Activated gamma-delta T cell treated with Interleukin-2 at 50 U/mL for 16 hours (primary cell): ENCODE data around the gene PTPRN2.

Experiments used
- DNase-seq: peaks from one replicate; pipeline ENCODE4 v3.0.0-alpha.2; 2020

The PTPRN2 gene

GRCh38 chr7:158123214-158123613, 464.4 kb downstream of the PTPRN2 start:
- DNase-seq: no peak

DNA sequence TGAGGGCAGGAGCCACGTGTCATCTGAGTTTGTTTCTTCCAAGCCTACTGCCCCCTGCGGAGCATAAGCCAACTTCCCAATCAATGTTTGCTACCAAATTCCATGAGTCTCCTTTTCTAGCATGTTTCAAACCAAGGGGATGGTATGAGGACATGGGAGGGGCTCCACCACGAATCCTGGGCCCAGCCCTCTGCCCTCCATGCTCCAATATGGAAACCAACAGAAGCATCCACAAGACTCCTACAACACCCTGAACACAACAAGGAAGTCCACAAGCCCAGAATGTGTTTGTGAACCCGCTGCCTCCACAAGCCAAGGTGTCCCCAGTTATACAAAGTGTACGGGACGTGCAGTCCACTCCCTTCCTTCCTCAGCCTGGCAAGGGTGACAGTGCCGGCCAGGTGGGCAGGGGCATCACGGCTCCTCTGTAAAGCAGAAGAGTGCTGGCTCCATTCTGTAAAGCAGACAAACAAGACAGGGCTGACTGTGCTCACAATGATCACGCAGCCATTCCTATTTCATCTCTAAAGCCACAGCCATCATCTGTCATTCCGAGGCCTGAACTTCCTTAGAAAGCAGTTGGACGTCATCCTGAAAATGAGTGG, 466.1 kb downstream of the PTPRN2 start:
- no peak for DNase-seq

- DNase-seq: no peak
These were observed 466.9 kb downstream of the PTPRN2 start for GRCh38 chr7:158120716-158121115.

DNA sequence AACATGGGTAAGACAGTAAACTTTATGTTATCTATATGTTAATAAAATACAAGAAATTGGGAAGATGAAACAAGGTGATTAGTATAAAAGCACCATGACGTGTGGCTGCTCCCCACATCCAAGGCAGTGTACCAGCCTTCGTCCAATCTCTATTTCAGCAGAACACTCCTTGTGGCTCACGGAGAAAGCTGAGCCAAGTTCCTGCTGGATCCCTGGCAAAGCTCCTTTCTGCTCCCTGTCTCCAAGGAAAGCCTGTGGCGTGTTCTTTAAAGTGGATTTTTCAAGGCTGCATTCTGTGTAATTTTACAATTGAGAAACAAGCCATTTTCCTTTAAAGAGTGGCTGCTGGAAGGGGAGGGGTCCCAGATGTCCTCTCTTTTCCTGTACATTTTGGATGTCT, 467.3 kb downstream of the PTPRN2 start:
- DNase-seq: no peak

GRCh38 chr7:158117341-158118222, 470.0 kb downstream of the PTPRN2 start:
- DNase-seq: no peak

GRCh38 chr7:158116235-158116634, 471.4 kb downstream of the PTPRN2 start:
- DNase-seq: no peak

- DNase-seq: no peak
These were observed 473.4 kb downstream of the PTPRN2 start for GRCh38 chr7:158114056-158114850.

GRCh38 chr7:158113321-158114025, 474.1 kb downstream of the PTPRN2 start:
- no peak for DNase-seq

DNA sequence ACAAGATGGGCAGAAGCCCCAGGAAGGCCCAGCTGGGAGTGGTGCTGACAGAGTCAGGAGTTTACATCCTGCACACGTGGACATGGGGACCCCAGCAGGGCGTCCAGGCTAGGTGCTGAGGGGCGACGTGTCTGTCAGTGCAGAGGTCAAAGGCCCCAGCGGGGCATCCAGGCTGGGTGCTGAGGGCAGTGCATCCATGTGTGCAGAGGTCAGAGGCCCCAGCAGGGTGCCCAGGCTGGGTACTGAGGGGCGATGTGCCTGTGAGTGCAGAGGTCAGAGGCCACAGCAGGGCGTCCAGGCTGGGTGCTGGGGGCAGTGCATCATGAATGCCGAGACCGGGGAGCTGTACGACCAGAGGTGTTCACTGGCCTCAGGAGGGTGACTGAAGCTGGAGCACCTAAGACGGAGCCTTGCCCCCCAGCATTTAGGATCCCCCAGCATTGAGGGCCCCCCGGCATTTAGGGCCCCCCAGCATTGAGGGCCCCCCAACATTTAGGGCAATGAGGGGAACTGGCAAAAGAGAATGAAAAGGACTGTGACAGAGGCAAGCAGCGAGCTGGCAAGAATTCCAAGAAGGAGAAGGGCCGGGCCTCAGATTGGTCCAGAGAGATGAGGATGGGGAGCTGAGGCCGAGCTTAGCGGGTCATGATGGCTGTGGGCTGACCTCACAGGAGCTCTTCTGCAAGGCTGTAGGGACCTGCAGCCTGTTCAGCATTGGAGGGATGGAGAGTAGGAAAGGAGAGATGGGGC, 474.9 kb downstream of the PTPRN2 start:
- no peak for DNase-seq

DNA sequence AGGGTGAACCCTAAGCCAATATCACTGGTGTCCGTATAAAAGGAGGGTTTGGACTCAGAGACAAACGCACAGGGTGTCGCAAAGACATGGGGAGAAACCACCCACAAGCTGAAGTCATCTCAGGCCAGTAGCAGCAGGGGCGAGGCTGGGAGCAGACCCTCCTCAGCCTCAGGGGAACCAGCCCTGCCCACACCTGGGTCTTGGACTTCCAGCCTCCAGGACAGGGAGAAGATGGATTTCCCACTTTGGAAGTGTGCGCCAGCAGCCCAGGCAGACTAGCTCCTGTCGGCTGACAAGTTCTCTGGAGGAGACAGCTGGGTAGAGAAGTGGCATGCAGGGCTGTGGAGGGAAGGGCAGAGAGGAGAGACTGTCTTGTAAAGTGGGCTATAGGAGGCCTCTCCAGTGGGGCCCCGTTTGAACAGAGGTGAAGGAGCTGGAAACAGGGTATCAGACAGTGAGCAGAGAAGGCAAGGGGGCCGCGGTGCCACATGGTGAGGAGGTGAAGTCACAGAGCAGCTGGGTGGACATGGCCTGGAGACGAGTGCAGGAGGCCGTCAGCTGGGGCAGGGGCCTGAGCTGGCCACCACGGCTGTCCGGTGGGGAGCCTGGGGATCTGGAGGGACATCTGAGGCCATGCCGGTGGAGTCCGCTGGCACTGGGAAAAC, 475.6 kb downstream of the PTPRN2 start:
- DNase-seq: no peak

- DNase-seq: no peak
These were observed 476.4 kb downstream of the PTPRN2 start for GRCh38 chr7:158111049-158111751.

- DNase-seq: no peak
These were observed 477.0 kb downstream of the PTPRN2 start for GRCh38 chr7:158110661-158111048.

DNA sequence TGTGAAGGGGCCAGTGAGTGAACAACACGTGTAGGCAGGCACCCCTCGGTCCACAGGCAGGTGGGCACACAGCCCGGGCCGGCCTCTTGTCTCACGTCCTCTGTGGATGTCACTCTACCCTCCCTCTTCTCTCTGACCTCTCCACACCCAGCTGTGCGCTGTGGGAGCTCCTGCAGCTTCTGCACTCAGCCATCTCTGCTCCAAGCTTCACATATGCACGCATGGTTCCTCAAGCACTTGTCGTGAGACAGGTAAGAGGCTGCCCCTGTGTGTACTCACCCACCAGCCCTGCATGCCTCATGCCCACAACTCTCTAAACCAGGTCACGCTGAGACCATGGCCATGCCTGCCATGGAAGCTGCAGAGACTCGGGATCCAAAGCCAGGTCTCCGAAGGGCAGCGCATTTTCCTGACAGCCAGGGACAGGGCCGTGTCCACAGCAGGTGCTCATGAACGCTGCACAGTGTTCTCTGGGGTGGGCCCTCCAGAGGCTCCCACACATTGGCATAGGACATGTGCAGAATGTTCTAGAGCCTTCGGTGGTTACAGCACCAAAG, 477.5 kb downstream of the PTPRN2 start:
- no peak for DNase-seq

DNA sequence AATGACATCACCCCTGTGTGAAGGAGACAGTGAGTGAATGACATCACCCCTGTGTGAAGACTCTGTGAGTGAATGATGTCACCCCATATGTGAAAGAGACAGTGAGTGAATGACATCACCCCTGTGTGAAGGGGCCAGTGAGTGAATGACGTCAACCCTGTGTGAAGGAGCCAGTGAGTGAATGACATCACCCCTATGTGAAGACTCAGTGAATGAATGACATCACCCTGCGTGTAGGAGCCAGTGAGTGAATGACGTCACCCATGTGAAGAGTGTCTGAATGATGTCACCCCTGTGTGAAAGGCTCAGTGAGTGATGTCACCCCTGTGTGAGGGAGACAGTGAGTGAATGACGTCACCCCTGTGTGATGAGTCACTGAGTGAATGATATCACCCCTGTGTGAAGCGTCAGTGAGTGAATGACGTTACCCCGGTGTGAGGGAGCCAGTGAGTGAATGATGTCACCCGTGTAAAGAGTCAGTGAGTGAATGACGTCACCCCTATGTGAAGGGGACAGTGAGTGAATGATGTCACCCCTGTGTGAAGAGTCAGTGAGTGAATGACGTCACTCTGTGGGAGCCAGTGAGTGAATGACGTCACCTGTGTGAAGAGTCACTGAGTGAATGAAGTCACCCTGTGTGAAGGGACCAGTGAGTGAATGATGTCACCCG, 478.1 kb downstream of the PTPRN2 start:
- no peak for DNase-seq

DNA sequence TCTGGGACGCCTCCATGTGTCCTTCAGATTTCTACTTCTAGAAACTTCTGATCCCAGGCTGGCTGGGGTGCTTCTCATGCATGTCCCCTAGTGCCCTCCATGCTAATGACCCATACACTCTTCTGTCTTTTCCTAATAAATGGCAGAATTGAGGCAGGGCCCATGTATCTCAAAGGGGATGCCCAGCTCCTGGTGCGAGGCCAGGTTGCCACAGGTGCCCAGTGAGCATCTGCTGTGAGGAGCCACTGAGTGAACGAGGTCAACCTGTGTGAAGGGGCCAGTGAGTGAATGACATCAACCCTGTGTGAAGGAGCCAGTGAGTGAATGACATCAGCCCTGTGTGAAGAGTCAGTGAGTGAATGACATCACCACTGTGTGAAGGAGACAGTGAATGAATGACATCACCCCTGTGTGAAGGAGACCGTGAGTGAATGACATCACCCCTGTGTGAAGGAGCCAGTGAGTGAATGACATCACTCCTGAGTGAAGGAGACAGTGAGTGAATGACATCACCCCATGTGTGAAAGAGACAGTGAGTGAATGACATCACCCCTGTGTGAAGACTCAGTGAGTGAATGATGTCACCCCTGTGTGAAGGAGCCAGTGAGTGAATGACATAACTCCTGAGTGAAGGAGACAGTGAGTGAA, 478.9 kb downstream of the PTPRN2 start:
- no peak for DNase-seq

DNA sequence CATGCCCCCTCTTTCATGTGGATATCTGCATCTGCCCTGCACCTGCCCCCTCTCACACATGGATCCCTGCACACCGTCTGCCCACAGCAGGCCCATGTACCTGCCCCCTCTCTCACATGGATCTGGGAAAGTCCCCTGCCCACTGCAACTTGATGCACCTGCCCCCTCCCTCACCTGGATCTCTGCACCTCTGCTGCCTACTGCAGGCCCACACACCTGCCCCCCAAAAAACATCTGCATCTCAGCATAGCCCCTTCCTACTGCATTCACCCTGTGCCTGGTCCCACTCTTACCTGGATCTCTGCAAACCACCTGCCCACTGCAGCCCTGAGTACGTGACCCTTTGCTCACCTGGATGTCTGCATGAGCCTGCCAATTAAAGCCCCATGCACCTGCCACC, 479.8 kb downstream of the PTPRN2 start:
- no peak for DNase-seq

GRCh38 chr7:158106272-158106671, 481.4 kb downstream of the PTPRN2 start:
- no peak for DNase-seq

DNA sequence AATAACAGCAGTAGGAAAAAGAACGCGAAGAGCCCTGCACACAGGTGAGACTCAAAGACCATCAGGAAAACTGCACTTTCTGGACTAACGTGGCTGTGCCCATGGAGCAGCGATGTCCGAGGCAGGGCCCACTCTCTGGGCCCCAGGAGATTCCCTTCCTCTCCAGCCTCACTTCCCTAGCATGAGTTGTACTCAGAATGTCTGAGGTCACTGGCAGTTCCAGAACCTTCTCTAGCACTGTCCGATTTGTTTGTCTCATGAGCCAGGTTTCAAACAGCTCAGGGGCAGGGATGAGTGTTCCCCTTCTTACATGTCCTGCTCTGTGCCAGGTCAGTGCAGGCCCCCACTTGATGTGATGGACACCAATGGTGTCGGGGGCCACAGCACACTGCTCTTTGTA, 484.2 kb downstream of the PTPRN2 start:
- DNase-seq: no peak

DNA sequence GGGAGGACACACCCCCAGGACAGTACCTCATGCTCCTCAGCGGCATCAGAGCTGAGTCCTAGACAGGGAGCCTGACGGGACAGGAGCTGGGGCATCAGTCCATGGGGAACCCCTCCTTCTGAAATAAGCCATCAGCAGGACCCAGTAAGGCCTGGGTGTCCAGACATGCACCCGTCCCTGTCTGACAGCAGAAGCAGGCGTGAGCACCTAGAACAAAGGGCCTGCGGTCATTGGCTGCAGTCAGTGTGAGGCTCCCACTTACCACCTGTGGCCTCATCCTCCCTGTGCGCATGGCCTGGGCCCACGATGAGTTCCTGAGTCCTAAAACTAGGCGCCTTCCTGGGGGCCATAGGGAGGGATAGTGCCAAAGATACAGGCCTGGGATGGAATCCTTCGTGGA, 484.7 kb downstream of the PTPRN2 start:
- no peak for DNase-seq
